ENCODE data around the gene OBSCN. TPM values are rescaled to one million over a fixed set of nuclear protein-coding genes. Genes with fewer than 3 reads are reported as not detected.

The OBSCN gene
- total RNA-seq, 2 donors from 2014 or later = 14.5 to 34.9 TPM

GRCh38 chr1:228280106-228280901 is 72.5 kb downstream of the OBSCN start:
- Histone ChIP-seq H3K27ac (no peak overlapping the region), H3K4me1 (peaks cover 11% of the 10 kb centered on the region), H3K9me3 (no peaks in the 10 kb centered on the region), H3K4me3 (no peak overlapping the region), H3K36me3 (replicated peaks in 1 of 2; ENCODE audit: insufficient read depth in 1 of 2, low read depth in 2 of 2) (no peaks in the 10 kb centered on the region), H3K27me3 (no peaks in the 10 kb centered on the region)
- no peak for TF ChIP-seq POLR2A (IDR thresholded peaks at IDR 0.05)
- TF ChIP-seq, protein P1, sequence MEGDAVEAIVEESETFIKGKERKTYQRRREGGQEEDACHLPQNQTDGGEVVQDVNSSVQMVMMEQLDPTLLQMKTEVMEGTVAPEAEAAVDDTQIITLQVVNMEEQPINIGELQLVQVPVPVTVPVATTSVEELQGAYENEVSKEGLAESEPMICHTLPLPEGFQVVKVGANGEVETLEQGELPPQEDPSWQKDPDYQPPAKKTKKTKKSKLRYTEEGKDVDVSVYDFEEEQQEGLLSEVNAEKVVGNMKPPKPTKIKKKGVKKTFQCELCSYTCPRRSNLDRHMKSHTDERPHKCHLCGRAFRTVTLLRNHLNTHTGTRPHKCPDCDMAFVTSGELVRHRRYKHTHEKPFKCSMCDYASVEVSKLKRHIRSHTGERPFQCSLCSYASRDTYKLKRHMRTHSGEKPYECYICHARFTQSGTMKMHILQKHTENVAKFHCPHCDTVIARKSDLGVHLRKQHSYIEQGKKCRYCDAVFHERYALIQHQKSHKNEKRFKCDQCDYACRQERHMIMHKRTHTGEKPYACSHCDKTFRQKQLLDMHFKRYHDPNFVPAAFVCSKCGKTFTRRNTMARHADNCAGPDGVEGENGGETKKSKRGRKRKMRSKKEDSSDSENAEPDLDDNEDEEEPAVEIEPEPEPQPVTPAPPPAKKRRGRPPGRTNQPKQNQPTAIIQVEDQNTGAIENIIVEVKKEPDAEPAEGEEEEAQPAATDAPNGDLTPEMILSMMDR (IDR thresholded peaks at IDR 0.05) = no peak
- intact Hi-C loops (cut with DNase I) = no loop called here
- DNase-seq (no peak), ATAC-seq (no peak)
- 94 to 96% methylated on average over 23 to 38 of the region's 48 CpGs for WGBS, 2 donors

GRCh38 chr1:228280961-228281591 is 73.2 kb downstream of the OBSCN start:
- no peaks in the 10 kb centered on the region for H3K36me3 ChIP-seq (replicated peaks in 1 of 2; ENCODE audit: insufficient read depth in 1 of 2, low read depth in 2 of 2)
- ATAC-seq = no peak
- H3K27me3 ChIP-seq = no peaks in the 10 kb centered on the region
- no peak overlapping the region for H3K4me3 ChIP-seq
- intact Hi-C loops (cut with DNase I) = no loop called here
- no peak overlapping the region for H3K27ac ChIP-seq
- H3K4me1 ChIP-seq = peaks cover 5% of the 10 kb centered on the region
- TF ChIP-seq POLR2A (IDR thresholded peaks at IDR 0.05) = no peak
- TF ChIP-seq, protein P1 (IDR thresholded peaks at IDR 0.05) = no peak
- 94% methylated on average over 3 to 11 of the region's 15 CpGs for WGBS, 2 donors
- no peak for DNase-seq
- no peaks in the 10 kb centered on the region for H3K9me3 ChIP-seq

DNA sequence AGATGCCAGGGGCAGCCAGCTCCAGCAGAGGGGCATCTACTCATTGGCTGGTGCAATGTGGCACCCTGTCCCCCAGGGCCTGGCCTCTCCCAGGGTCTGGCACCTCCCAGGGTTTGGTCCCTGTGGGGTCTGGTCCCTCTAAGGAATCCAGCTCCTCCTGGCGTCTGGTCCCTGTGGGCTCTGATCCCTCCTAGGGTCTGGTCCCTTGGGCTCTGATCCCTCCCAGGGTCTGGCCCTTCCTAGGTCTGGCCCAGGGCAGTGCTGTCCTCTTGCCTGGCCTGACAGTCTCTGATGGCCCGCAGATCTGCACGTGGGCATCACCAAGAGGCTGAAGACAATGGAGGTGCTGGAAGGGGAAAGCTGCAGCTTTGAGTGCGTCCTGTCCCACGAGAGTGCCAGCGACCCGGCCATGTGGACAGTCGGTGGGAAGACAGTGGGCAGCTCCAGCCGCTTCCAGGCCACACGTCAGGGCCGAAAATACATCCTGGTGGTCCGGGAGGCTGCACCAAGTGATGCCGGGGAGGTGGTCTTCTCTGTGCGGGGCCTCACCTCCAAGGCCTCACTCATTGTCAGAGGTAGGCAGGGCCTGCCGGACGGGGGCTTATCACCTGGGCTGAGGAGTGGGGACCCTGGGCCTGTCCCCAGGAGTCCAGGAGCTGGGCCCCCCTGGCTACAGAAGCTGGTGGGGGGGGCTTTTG is 73.9 kb downstream of the OBSCN start:
- Histone ChIP-seq H3K27me3 (no peaks in the 10 kb centered on the region), H3K9me3 (no peaks in the 10 kb centered on the region), H3K4me3 (no peak overlapping the region), H3K4me1 (no peaks in the 10 kb centered on the region), H3K36me3 (replicated peaks in 1 of 2; ENCODE audit: insufficient read depth in 1 of 2, low read depth in 2 of 2) (no peaks in the 10 kb centered on the region), H3K27ac (no peak overlapping the region)
- no peak for ATAC-seq
- intact Hi-C loops (cut with DNase I) = no loop called here
- no peak for DNase-seq
- 93 to 95% methylated on average over 4 to 16 of the region's 16 CpGs for WGBS, 2 donors
- TF ChIP-seq POLR2A (IDR thresholded peaks at IDR 0.05) = no peak
- TF ChIP-seq, protein P1 (IDR thresholded peaks at IDR 0.05) = no peak

- Histone ChIP-seq H3K27me3 (no peaks in the 10 kb centered on the region), H3K27ac (no peak overlapping the region), H3K9me3 (no peaks in the 10 kb centered on the region), H3K4me3 (no peak overlapping the region), H3K4me1 (no peaks in the 10 kb centered on the region), H3K36me3 (replicated peaks in 1 of 2; ENCODE audit: insufficient read depth in 1 of 2, low read depth in 2 of 2) (no peaks in the 10 kb centered on the region)
- ATAC-seq (no peak), DNase-seq (no peak)
- intact Hi-C loops (cut with DNase I) = no loop called here
- TF ChIP-seq POLR2A (IDR thresholded peaks at IDR 0.05) = no peak
- TF ChIP-seq, protein P1 (IDR thresholded peaks at IDR 0.05) = no peak
- WGBS, 2 donors = 90 to 96% methylated on average over 8 to 14 of the region's 17 CpGs
Observed at GRCh38 chr1:228282329-228283042, 74.6 kb downstream of the OBSCN start.
